COLO668 (cell line): ENCODE measurements around the gene NTM.

Experiments
- DNase-seq: peaks from one replicate; lab custom pipeline; 2025; ENCODE audit not compliant: unreplicated experiment; lab: John Stamatoyannopoulos, UW

The NTM gene

GRCh38 chr11:131934006-131934405 lies 563.6 kb downstream of the NTM start:
- no peak for DNase-seq

GRCh38 chr11:131938351-131938751 lies 567.9 kb downstream of the NTM start:
- DNase-seq, result no peak

GRCh38 chr11:131940126-131940525 lies 569.7 kb downstream of the NTM start:
- no peak for DNase-seq

DNA sequence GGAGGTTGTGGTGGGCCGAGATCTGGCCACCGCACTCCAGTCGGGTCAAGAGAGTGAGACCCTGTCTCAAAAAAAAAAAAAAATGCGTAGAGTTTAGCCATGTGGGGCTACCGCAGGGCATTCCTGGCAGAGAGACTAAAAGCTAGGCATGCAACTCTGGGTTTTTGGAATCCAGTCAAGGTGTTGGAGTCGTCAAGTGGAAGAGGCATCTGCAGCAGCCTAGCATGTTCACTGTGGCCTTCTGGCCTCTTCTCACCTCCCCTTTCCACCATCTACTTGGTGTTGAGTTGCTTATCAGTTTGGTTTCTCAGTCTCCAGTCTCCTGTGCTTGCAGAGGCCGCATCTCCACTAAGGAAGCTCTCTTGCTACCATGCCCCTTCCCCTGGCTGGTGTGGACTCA lies 572.5 kb downstream of the NTM start:
- no peak for DNase-seq

DNA sequence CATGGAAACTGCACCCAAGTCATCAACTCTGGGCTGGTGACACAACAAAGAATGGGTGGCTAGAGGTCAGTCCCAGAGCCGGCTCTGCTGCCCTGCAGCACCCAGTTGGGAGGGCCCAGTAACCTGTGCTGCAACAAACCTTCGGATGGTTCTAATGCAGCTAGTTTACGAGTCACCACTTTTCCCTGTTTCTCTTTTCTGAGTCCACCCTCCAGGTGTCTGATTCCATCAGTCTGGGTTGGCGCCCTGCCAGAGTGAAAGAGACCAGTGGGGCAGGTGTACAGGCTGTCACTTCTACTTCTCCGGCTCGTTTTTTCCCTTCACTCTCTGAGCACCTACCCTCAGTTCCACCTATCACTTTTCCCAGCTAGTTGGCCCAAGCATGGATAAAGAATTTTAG lies 572.9 kb downstream of the NTM start:
- DNase-seq, result peak; percentile 93

- DNase-seq, result no peak
Observed at GRCh38 chr11:131944736-131945135, 574.3 kb downstream of the NTM start.

DNA sequence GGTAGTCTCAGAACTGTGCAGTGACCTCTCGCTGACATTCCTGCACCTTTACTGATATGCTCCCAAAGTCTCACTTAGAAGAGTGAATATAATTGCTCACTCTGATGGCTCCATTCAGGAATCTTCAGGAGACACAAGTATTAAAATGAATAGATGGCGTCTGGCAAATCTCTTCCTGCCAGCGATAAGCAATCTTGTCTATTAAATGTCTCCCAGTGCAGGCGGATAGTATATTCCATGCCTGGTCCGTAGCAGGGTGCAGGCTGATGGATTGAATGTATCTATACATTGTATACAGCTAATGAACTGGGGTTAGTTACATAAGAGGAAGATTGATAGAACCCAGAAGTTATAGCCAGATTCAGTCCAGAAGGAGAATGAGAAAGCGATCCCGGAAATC lies 575.3 kb downstream of the NTM start:
- no peak for DNase-seq

DNA sequence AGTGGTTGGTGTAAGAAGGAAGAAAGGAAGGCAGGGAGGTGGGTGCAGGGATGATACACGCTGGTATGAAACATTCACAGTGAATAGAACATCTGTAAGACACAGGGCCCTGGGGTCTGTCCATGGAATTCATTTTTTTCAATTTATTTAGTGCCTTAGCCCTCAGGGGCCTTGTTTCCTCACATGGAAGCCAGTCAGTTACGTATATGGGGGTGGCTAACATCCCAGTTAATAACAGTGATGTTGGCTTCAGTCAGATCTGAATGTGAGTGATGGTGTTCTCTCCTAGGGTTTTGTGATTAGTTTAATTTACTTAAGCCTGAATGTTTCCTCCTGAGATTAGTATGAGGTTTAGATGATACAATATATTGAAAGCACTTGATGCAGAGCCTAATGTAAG lies 577.1 kb downstream of the NTM start:
- no peak for DNase-seq

DNA sequence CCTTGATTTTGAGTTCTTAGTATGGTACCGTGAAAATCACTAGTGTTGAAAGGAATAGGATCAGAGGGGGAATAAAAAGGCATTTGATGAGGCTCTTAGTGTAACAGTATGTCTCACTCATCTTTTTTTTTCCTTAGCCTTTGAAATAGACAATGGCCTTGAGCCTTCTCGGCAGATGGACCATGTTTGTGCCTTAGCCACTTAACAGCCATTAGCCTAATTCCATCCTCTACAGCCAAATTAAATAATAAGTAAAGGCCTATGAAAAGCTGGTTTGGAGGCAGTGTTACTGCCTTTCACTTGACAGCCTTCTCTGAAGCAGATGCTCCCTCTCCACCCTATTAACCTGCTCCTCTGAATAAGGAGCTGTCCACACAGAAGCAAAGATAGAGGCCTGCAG lies 580.7 kb downstream of the NTM start:
- no peak for DNase-seq

- no peak for DNase-seq
Observed at GRCh38 chr11:131954146-131954545, 583.7 kb downstream of the NTM start.

- DNase-seq, result no peak
Observed at GRCh38 chr11:131955904-131956303, 585.5 kb downstream of the NTM start.

DNA sequence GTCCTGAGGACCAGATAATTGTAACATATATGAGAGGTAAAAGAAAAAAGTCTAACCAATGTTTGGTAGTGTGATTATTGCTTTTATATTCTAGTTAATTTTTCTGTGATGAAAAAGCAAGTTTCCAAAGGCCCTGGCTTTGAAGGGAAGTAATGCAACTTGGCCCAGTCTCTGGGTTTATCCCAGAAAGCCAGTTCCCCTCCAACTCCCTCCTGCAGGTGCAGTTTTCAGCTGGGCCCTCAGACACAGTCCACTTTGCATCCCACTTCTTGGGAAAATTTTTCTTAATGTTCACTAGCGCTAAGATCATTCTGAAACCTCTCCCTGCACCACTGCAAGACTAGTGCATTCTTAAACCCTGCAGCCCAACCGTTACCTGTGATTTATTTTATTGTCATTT lies 586.8 kb downstream of the NTM start:
- DNase-seq, result no peak

DNA sequence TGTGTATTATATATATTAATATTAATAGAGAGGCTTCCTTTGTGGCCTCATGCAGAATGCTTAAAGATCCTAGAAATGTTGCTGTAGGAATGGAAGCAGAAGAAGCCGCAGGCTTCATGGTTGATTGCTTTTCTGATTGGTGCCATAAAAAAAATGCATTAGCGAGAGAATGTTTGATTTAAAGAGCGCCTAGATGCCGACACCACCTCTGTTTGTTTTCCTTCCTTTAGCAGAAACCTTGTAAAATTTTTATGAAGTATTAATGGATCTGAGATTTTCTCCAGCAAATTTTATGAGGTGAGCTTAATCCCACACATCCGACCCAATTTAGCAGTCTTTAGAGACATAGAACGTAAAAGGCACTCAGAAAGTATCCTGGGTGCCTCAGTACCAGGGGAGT lies 587.5 kb downstream of the NTM start:
- DNase-seq, result no peak

DNA sequence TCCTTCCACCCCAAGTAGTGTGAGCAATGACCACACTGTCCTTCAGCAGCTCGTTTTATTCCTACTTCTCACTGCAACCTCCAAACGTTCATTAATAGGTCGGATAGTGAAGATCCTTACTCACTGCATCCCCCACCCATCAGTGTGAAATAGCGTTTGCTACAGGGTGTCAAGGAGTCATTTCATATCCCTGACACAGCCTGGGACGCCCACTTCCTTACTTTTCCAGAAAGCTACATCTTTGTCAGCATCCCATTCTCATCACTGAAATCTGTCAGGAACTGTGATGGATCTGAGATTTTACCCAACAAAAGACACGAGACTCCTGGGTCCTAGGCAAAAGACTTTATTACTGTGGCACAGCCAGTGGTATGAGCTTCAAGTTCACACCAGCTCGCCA lies 592.4 kb downstream of the NTM start:
- no peak for DNase-seq

- DNase-seq, result peak; percentile 55
Observed at GRCh38 chr11:131964698-131965483, 594.5 kb downstream of the NTM start.

DNA sequence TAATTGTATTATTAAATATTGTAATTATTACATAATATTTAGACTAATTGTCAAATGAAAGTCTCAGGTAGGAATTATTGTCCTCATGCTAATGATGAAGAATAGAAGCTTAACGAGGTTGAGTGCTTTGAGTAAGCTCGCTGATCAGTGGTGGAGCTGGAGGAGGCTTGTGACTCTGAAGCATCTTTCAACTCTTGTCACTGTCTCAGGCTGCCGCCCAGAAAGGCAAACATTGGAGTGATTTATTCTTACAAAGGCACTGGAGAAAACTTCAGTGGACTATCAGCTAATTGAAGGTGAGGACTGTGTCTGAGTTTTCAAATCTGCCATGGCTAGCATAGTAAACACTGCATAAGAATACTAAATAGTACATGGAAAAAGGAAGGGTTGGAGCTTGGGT lies 595.1 kb downstream of the NTM start:
- DNase-seq, result no peak

DNA sequence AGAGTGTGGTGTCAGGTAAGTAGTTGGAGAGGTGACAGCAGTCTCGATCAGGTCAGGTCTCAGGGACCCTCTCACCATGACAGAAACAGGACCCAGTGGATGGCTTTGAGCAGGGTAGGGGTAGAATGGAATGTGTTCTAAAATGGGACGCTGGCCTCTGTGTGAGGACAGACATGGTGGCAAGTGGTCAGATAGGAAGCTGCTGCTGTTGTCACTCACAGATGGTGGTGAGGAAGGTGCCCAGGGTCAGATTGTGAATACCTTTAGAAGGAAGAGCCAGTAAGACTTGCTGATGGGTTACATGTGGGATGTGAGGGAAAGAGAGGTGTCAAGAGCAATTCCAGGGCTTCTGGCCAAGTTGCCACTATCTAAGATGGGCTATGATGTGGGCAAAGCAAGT lies 596.3 kb downstream of the NTM start:
- no peak for DNase-seq

DNA sequence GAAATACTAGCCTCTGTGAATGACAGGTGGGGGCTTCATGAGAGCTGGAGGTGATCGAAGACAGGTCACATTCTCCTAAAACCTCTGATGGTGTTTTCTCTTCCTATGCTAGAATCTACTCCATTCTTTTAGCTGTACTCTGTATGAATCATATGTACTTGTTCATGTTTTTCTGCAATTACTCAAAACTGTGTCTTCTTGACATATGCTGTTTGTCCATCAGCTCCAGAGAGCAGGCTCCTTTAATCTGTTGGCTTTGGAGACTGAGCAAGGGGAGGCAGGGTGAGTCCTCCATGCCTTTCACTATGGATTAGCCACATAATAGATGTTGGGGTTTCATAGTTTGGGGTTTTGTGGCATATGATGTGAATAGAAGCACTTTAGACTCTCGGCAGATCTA lies 598.8 kb downstream of the NTM start:
- DNase-seq, result no peak

GRCh38 chr11:131973061-131973460 lies 602.6 kb downstream of the NTM start:
- DNase-seq, result no peak

GRCh38 chr11:131975619-131976018 lies 605.2 kb downstream of the NTM start:
- no peak for DNase-seq

DNA sequence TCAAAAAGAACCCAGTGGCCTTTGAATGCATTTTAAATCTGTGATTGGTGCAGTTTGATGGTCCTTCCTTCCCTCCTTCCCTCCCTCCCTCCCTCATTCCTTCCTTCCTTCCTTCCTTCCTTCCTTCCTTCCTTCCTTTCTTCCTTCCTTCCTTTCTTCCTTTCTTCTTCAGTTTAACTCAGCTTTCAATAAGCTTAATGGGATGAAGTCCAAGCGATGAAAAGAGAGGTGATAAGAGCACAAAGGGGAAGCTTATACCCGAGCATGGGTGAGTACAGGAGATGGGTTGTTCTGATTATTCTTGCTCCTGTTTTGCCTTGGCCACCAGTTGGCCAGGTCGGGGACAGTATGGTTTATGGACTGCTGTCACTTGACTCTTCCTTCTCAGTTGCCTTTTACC lies 605.6 kb downstream of the NTM start:
- DNase-seq, result no peak

DNA sequence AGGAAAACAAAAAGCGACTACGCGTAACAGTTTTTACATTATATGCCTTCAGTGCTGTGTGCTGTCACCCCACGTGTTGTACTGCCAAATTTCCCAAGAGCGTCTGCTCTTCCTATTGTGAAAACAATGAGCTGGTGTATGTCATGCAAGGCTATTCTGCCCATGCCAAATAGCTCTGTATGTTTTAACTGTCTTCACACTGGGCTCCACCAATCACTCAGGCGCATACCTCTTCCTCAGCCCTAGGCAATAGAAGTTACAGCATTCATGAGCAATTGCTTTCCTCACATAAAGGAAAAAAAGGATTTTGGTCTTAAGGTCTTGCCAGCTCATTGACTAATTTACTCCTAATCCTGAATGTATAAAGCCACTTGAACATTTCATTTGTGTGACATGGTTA lies 606.8 kb downstream of the NTM start:
- DNase-seq, result no peak

- DNase-seq, result no peak
Observed at GRCh38 chr11:131977854-131978253, 607.4 kb downstream of the NTM start.
